AG08396 (cell line): ENCODE results near the gene MCF2L.

Source experiments
- DNase-seq: peaks from one replicate; pipeline ENCODE4 v3.0.0; 2012; ENCODE audit warnings: low spot score, mixed read lengths

Gene MCF2L

DNA sequence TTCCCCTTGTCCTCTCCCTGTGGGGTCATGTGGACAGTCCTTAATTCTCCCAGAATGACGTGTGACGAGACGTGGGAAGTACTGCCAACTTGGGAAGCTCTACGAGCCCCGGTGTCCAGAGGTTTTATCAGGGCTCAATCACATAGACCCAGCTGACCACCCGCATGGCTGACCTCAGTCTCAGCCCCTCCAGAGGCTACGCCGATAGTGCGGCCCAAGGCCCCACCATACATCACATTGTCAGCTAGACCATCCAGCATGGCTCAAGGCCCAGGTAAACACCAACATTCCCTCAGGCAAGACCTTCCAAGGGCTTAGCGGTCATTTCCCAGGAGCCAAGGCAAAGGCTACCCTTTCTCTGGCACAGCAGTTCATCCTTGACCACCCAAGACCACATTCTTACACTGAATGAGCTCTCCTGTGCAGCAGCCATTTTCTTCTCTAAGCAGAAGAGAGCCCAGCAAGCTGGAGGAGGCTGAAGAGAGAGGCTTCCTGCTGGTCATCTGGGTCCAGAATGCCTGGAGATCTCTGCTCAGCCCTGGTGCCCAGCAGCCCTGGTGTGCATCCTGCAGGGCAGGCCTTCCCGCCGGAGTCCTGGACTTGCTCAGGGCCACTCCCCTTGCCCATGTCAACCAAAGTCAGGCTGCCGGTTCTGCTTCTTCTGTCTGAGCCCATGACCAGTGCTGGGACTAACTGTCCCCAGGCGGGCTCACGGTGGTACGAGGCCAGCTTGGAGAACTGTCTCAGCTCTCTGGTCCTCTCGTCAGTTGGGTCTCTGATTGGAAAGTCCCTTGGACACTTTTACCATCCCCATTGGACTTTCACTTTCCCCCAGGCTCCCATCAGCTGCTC lies 145.7 kb downstream of the MCF2L start:
- no peak for DNase-seq

DNA sequence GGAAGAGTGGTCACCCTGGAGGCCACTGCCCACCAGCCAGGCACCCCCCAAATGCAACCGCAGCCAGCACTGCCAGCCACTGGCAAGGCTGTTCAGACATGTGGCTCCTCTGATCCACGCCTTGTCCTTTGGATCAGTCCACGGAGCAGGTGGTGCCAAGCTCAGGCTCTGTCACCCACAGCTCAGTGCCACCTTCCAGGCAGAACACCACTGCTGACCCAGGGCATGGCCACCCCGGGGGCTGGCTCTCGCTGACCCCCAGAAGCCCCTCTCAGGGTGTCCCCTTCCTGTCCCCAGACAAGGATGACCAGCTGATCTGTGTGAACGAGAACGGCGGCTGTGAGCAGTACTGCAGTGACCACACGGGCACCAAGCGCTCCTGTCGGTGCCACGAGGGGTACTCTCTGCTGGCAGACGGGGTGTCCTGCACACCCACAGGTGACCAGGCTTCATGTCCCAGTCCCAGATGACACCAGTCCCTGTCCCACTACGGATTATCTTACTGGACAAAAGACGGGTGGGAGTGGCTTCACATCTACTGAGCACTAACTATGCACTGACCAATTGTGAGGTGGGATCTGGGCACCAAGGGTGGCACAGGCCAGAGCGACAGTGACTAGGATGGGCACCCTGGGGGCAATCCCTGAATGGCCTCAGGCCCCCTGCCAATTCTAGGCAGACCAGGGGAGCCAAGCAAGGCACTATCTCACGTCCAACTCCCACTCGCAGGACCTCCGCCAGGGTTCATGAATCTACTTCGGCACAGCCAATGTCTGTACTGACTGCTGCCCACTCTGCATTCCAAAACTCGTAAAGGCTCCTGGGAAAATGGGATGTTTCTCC lies 146.6 kb downstream of the MCF2L start:
- DNase-seq = no peak

DNA sequence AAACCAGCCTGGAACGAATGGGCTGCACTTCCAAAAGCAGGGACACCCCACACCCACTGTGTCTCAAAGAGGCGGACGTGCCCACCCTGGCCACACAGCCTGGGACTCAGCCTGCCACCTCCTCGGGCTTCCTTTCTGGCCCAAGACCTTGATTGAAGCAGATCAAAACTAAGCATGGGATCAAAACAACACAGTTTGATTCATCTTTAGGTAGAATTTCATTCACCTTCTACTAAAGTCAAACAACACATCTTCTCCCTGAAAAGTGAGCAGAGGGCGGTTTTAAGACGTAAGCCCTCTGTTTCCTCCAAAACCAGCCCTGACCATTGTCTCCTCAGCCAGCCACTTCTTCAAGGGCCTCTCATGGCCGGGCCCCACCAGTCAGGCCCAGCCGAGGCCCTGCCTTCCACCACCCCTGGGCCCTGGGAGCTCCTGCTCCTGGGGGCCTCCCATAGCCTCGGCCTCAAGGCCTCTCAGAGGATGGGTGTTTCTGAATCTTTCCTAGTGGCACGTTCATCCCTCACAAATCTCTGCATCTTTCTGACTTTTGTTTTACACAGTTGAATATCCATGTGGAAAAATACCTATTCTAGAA lies 147.3 kb downstream of the MCF2L start:
- no peak for DNase-seq

DNA sequence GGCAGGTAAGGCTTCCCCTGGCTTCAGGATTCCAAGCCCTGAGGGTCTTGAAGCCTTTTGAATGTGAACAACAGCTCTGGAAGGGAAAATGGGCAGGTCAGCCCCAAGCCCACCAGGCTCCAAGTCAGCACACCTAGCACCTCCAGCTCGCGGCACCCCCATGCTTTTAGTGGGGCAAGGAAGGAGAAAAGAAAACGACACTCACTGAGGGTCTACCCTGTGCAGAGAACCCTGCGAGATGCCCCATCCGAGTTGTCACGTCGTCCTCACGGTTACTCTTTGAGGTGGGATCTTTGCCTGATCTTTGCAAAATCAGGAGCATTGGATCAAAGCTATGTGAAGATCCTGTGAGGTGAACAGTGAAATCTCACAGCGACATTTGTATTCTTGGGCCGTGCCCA lies 147.9 kb downstream of the MCF2L start:
- DNase-seq = no peak

GRCh38 chr13:113117335-113117872 lies 148.4 kb downstream of the MCF2L start:
- peak; percentile 69 for DNase-seq

DNA sequence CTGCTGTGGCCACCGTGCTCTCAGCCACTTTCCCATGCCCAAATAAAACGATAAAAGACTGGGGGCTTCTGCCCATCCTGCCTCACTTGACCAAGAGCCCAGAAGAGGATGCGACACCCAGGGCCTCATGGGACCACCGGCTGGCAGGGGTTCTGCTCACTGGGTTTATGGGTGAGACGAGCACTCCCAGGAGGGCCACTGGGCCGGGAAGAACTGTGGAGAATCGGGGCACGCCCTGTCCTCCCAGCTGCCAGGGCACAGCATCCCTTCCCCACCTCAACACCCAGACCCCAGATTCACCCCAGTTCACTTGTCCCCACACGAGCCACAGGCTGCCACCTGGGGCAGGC lies 148.9 kb downstream of the MCF2L start:
- DNase-seq = no peak

DNA sequence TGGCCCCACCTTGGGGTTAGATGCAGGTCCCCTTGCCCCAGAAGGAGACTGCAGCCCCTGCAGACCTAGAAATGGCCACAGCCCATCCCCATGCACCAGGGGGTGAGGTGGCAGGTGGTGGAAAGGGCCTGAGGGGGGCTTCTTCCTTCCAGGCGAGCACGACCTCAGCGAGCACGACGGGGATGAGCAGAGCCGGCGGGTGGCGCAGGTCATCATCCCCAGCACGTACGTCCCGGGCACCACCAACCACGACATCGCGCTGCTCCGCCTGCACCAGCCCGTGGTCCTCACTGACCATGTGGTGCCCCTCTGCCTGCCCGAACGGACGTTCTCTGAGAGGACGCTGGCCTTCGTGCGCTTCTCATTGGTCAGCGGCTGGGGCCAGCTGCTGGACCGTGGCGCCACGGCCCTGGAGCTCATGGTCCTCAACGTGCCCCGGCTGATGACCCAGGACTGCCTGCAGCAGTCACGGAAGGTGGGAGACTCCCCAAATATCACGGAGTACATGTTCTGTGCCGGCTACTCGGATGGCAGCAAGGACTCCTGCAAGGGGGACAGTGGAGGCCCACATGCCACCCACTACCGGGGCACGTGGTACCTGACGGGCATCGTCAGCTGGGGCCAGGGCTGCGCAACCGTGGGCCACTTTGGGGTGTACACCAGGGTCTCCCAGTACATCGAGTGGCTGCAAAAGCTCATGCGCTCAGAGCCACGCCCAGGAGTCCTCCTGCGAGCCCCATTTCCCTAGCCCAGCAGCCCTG lies 149.4 kb downstream of the MCF2L start:
- DNase-seq = no peak

DNA sequence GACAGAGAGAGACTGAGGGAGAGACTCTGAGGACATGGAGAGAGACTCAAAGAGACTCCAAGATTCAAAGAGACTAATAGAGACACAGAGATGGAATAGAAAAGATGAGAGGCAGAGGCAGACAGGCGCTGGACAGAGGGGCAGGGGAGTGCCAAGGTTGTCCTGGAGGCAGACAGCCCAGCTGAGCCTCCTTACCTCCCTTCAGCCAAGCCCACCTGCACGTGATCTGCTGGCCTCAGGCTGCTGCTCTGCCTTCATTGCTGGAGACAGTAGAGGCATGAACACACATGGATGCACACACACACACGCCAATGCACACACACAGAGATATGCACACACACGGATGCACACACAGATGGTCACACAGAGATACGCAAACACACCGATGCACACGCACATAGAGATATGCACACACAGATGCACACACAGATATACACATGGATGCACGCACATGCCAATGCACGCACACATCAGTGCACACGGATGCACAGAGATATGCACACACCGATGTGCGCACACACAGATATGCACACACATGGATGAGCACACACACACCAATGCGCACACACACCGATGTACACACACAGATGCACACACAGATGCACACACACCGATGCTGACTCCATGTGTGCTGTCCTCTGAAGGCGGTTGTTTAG lies 150.3 kb downstream of the MCF2L start:
- DNase-seq = no peak

DNA sequence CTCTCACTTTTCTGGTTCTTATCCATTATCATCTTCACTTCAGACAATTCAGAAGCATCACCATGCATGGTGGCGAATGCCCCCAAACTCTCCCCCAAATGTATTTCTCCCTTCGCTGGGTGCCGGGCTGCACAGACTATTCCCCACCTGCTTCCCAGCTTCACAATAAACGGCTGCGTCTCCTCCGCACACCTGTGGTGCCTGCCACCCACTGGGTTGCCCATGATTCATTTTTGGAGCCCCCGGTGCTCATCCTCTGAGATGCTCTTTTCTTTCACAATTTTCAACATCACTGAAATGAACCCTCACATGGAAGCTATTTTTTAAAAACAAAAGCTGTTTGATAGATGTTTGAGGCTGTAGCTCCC lies 150.8 kb downstream of the MCF2L start:
- no peak for DNase-seq

DNA sequence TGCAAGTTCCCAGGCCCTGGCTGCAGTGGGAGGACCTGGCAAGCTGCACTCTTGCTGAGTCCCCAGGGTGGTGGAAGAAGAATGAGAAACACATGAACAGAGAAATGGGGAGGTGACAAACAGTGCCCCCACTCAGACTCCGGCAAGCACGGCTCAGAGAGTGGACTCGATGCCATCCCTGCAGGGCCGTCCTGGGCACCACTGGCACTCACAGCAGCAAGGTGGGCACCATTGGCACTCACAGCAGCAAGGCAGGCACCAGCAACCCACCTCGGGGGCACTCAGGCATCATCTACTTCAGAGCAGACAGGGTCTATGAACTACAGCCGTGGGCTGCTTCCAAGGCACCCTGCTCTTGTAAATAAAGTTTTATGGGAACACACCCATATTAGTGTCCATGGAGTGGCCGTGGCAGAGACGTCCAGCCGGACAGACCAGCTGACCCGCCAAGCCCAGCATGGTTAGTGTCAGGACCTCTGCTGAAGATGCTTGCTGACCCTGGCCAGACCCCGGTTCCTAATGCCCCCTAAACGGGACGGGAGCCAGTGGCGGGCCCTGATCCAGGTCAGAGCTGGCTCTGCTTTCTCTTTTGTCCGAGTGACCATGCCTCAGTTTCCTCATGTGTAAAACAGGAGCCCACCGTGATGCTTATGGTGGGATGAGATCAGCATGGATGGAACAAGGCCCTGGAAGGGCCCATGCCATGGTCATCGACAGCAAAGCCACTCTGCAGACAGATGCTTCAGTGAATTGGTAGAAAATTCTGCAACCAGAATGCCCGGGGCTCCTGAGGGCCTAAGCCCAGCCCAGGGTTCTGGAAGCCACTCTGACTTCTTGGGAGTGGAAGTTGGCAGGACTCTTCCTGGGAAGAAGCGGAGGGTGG lies 151.5 kb downstream of the MCF2L start:
- no peak for DNase-seq

DNA sequence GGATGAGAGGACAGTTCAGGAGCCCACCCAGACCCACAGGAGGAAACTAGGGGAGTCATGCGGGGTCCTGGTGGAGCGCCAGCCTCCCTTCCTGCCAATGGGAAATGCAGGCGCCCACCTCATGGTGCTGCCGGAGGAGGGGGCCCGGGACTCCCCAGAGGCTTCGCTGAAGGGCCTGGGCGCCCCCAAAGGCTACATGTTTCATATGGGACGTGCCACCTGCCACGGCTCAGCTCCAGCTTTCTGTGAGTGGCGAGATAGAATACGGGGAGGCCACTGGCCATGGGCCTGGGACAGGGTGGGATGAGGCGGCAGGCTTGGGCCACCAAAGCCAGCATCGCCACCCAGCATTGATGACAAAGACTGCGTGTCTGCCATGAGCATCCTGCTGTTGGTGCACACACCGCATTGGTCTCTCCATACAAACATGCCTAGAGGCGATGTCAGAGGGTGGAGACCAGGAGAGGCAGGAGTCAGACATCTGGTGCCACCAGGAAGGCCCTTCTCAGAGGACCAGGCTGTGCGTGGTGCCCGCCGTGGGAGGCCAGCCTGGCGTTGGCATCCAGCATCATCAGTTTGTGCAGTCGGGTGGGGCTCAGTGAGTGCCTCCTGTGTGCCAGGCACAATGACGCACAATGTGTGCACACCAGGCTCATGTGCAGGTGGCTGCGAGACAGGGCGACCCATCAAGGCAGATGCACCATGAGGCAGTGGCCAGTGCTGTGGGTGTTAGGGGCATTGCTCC lies 152.3 kb downstream of the MCF2L start:
- DNase-seq = no peak

DNA sequence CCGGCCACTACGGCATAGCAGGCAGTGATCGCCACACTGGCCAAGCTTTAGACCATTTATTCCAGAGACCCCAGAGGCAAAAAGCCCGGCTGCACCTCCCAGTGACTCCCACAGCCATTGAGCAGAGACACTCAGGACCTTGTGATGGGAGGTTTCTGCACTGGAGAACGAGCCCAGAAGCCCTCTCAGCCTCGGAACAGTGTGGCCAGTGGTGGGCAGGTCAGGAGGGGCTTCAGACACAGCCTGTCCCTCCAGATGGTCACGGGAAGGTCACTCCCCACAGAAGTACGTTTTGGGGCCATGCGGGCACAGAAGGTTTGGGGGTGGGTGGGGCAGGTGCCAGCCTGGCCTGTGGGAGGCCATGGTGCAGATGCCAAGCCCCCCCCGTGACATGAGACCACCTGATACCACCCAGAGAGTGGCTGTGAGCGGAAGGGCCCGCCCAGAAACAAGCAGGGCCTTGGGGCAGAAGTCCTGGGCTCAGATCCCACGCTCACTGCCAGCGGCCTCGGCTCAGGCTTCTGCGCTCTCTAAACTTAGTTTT lies 153.0 kb downstream of the MCF2L start:
- no peak for DNase-seq

DNA sequence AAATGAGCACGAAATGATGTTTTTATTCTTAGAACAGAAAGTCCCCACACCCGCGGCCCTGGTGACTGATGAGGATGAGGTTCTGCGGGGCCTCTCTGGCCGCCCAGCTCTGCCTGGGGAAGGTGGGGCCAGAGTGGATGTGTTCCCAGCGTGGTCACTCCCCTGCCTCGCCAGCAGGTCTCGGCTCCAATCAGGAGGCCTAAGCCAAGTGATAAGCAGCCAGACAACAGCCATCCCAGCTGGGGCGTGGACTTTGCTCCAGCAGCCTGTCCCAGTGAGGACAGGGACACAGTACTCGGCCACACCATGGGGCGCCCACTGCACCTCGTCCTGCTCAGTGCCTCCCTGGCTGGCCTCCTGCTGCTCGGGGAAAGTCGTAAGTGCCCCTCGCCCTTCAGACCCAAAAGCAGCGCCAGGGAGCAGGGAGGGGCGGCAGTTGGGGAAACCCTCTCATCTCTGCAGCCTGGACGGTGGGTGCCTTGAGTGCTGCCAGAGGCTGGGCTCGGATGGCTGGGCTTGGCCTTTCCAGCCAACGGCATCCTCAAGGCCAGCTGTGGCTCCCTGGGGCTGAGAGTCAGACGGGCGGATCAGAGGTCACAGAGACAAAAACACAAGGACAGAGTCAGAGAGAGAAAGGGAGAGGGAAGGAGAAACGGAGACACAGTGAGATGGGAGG lies 153.7 kb downstream of the MCF2L start, which contains the start of gene F10:
TSS of gene F10 (plus strand) at position 250 of the 676 bp plus-strand sequence. CDS start at position 307, 57 bp downstream.
- peak; percentile 94 for DNase-seq

DNA sequence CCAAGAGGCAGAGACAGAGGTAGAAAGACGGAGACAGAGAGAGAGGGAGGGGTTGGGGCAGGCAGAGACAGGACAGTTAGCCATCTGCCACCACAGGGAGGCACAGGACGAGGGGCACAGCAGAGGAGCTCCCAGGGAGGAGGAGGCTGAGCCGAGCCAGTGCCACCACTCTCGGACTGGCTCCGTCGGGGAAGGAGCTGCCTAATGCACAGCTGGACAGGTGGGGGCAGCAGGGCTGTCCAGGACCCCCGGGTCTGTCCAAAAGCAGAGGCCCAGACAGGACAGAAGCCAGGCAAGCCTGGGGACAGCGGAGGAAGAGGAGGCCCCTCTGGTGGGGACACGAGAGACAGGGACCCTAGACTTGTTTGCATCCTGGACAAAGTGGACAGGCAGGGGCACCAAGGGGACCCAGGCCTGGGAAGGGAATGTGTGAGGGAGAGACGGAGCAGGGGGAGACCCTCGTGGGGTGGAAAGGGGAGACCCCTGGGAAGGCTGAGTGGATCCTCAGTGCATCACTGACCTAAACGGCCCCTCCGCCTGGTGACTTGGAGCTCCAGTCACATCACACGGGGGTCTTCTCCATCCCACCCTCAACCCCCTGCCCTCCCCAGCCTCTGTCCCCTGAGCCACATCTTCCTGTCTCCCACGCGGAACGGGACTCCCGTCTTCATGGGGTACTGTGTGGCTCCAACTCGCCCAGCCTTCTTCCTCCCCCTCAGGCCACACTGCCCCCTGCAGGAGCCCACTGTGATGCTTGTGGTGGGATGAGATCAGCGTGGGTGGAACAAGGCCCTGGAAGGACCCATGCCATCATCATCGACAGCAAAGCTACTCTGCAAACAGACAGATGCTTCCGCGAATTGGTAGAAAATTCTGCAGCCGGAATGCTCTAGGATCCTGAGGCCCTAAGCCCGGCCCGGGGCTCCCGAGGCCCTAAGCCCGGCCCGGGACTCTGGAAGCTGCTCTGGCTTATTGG lies 154.5 kb downstream of the MCF2L start:
- DNase-seq = no peak

DNA sequence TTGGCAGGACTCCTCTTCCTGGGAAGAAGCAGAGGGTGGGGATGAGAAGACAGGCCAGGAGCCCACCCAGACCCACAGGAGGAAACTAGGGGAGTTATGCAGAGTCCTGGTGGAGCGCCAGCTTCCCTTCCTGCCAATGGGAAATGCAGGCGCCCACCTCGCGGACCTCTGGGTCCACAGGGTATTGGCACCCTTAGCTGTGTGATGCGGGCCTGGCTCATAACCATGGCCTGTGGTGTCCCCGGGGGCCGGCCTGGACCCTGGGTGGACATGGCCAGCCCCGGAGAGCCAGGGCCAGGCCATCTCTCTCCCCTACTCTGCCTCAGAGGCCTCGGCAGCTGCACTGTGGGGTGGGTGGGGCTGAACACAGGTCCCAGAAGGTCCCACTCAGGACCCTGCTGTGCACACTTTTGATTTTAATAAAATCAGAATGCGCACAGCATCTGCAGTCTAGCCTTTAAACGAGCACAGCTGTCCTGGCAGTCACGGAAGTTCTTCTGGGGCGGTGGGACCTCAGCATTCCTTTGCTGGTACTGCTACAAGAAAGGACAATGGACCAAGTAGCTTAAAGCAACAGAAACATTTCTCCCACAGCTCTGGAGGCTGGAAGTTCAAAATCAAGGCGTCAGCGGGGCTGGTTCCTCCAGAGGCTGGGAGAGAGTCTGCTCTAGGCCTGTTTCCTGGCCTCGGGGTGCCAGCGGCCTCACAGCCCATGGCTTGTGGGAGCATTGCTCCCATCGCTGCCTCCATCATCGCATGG lies 155.4 kb downstream of the MCF2L start:
- DNase-seq = no peak

DNA sequence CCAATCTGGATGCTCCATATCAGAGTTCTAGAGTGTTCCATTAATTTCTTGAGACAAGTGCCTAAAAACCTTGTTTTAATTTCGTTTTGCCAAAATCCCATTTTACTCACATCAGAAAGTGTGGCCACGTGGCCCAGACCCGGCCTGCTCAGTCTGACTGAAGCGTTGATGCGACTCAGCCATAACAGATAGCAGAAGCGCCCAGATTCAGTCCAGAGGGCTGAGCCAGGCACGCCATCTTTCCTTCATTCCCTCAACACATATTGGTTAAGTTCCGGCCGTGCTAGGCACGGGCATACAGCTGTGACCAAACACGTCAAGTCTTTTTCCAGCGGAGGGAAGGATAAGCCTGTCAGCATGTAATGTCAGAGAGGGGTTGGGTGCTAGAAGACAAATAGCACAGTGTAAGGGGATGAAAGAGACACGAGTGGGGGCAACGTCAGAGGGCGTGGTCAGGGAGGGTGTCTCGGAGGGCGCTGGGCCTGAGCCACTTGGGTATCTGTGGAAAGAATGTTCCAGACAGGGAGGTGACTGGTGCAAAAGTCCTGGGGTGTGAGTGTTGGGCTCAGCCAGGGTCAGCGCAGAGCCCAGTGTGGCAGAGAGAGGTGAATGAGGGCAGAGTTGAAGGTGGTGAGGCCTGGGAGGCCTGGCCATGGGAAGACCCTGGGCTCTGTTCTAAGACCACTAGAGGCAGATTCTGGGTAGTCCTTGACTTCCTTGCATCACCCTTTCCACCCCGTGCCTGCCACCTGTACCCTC lies 156.7 kb downstream of the MCF2L start:
- no peak for DNase-seq
